Measurements from ENCODE around the gene PEX1.

Gene PEX1

DNA sequence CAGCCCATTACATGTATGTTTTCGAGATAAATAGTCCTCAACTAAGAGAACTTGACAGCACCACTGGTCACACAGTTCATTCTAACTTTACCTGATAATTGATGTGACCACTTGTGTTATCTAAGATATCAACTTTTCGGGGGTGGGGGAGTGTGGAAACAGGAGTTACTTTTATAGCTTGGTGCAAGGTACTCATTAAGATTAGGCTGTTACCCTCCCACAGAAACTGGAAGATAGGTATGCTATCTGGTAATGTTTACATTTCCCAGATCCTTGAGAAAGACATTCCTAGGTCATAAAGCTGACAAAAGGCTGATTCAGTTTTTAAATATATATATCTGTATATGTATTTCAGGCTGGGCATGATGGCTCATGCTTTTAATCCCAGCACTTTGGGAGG is 61.6 kb downstream of the PEX1 start:
- no peak for DNase-seq (ENCODE audit: low read depth)
- TF ChIP-seq, protein P1, sequence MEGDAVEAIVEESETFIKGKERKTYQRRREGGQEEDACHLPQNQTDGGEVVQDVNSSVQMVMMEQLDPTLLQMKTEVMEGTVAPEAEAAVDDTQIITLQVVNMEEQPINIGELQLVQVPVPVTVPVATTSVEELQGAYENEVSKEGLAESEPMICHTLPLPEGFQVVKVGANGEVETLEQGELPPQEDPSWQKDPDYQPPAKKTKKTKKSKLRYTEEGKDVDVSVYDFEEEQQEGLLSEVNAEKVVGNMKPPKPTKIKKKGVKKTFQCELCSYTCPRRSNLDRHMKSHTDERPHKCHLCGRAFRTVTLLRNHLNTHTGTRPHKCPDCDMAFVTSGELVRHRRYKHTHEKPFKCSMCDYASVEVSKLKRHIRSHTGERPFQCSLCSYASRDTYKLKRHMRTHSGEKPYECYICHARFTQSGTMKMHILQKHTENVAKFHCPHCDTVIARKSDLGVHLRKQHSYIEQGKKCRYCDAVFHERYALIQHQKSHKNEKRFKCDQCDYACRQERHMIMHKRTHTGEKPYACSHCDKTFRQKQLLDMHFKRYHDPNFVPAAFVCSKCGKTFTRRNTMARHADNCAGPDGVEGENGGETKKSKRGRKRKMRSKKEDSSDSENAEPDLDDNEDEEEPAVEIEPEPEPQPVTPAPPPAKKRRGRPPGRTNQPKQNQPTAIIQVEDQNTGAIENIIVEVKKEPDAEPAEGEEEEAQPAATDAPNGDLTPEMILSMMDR (IDR thresholded peaks at IDR 0.05; ENCODE audit: low read length, missing control alignments) = no peak
- no peak overlapping the region for H3K4me3 ChIP-seq (replicated peaks; ENCODE audit: low read depth, low read length)

DNA sequence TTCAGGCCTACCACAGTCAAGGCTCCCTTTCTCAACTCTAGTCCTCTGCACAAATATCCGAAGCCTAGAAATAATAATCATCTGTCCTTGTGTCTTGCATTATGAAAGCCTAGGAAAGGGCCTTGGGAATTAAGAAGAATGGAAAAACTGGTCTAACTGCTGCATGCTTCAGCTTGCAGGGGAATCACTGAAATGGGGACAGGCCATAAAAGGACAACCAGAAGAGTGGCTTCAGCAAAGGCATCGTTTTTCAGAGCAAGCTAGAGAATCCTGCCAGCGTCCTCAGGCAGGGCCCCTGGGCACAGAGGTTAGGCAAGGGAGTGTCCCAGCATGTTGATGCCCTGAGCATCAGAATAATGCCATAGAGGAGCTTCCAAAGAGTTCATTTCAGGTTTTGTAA is 63.8 kb downstream of the PEX1 start:
- H3K4me3 ChIP-seq (replicated peaks; ENCODE audit: low read depth, low read length) = no peak overlapping the region
- no peak for DNase-seq (ENCODE audit: low read depth)
- TF ChIP-seq, protein P1 (IDR thresholded peaks at IDR 0.05; ENCODE audit: low read length, missing control alignments) = no peak

DNA sequence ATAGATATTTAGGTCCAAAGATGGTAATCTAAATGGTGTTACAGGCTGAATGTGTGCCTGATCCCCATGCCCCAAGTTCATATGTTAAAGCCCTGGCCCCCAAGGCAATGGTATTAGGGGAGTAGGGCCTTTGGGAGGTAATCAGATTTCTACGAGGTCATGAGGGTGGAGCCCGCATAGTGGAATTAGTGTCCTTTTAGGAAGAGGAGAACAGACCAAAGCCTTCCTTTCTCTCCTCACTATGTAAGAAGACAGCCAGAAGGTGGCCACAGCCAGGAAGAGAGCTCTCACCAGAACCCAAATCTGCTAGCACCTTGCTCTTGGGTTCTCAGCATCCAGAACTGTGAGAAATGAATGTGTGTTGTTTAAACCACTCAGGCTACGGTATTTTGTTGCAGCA is 65.8 kb downstream of the PEX1 start:
- no peak overlapping the region for H3K4me3 ChIP-seq (replicated peaks; ENCODE audit: low read depth, low read length)
- TF ChIP-seq, protein P1 (IDR thresholded peaks at IDR 0.05; ENCODE audit: low read length, missing control alignments) = no peak
- DNase-seq (ENCODE audit: low read depth) = no peak

DNA sequence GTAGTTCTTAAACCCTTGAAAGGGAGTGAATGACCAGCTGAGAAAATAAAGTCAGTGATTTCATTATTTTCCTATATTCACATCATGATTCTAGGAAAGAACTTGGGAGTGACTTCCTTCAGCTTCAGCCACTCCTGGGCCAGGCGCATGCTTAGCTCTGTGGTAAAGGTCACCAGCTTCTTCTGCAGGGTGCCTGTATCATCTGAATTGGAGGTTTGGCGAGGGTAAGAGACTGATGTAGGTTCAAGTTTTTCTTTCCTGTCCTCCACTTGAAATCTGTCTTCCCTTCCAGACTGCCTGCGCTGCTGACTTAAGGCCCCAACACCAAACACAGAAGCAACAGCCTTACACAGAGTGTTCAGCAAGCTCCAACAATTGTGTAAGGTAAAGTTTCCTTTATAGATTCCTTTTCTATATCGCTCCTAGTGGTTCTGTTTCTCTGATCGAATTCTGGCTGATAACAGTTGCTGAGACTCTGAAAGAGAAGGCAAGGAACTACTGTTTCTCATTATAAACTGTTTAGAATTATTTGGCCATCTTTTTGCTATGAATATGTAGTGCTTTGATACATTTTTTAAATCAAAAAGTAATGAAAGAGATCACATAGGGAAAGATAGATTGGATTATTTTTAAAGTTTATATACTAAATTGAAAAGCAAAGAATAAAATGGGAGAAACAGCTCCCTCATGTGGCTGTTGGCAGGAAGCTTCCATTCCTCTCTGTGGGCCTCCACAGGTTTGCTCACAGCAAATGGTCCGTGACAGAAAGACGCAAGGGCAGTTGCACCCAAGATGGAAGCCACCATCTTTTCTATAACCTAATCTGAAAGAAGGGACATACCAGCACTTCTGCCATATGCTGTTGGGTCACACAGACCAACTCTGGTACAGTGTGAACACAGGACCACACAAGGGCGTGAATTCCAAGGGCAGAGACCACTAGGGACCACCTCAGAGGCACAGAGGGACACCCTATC is 67.0 kb downstream of the PEX1 start:
- H3K4me3 ChIP-seq (replicated peaks; ENCODE audit: low read depth, low read length) = no peak overlapping the region
- TF ChIP-seq, protein P1 (IDR thresholded peaks at IDR 0.05; ENCODE audit: low read length, missing control alignments) = peak; percentile 91
- peak; percentile 64 for DNase-seq (ENCODE audit: low read depth)

DNA sequence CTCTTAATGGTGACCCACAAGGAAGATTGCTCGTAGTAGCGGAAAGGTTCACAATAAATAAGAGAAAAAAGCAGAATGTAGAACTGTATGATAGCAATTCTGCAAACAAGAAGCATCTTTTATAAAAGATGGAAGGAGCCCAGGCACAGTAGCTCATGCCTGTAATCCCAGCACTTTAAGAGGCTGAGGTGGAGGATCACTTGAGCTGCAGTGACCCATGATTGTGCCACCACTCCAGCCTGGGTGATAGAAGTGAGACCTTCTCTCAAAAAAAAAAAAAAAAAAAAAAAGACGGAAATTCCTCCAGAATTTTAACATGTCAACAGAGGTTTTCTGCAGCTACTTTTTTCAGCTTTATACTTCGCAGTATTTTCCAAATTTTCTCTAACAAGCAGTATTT is 67.8 kb downstream of the PEX1 start:
- DNase-seq (ENCODE audit: low read depth) = no peak
- H3K4me3 ChIP-seq (replicated peaks; ENCODE audit: low read depth, low read length) = no peak overlapping the region
- TF ChIP-seq, protein P1 (IDR thresholded peaks at IDR 0.05; ENCODE audit: low read length, missing control alignments) = no peak

DNA sequence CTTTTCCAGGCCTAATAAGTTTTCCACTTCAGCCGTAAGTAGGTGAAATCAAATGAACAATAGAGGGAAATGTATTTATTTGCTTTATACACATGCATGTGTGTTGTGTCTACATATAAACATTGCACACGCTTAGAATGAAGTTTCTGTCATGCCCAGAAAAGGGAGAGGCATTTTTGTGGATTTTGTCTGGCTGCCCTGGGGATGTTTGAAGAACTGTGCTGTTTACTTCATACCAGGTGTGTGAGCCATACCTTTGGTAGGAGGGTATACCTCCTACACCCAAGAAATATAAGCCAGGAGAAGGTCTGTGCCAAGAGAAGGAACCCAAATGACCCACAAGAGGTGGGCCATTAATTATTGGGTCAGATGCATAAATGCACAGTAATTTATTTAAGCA is 68.2 kb downstream of the PEX1 start:
- DNase-seq (ENCODE audit: low read depth) = no peak
- TF ChIP-seq, protein P1 (IDR thresholded peaks at IDR 0.05; ENCODE audit: low read length, missing control alignments) = no peak
- H3K4me3 ChIP-seq (replicated peaks; ENCODE audit: low read depth, low read length) = no peak overlapping the region

Measured in fibroblast of pulmonary artery (primary cell).